ENCODE data around the gene SLC6A14. TPM values are rescaled to one million over a fixed set of nuclear protein-coding genes. Genes with fewer than 3 reads are reported as not detected.

SLC6A14 gene, protein sequence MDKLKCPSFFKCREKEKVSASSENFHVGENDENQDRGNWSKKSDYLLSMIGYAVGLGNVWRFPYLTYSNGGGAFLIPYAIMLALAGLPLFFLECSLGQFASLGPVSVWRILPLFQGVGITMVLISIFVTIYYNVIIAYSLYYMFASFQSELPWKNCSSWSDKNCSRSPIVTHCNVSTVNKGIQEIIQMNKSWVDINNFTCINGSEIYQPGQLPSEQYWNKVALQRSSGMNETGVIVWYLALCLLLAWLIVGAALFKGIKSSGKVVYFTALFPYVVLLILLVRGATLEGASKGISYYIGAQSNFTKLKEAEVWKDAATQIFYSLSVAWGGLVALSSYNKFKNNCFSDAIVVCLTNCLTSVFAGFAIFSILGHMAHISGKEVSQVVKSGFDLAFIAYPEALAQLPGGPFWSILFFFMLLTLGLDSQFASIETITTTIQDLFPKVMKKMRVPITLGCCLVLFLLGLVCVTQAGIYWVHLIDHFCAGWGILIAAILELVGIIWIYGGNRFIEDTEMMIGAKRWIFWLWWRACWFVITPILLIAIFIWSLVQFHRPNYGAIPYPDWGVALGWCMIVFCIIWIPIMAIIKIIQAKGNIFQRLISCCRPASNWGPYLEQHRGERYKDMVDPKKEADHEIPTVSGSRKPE
- not detected for polyA plus RNA-seq (2013, experiment 1 of 2; ENCODE audit: insufficient read length)
- not detected for polyA plus RNA-seq (2013, experiment 2 of 2; ENCODE audit: insufficient read length)

- no peak for DNase-seq
These were observed at the start of gene SLC6A14 for GRCh38 chrX:116436358-116436816. TSS of gene SLC6A14 (plus strand) at chrX:116436606. CDS start at chrX:116436710, 104 bp downstream.

DNA sequence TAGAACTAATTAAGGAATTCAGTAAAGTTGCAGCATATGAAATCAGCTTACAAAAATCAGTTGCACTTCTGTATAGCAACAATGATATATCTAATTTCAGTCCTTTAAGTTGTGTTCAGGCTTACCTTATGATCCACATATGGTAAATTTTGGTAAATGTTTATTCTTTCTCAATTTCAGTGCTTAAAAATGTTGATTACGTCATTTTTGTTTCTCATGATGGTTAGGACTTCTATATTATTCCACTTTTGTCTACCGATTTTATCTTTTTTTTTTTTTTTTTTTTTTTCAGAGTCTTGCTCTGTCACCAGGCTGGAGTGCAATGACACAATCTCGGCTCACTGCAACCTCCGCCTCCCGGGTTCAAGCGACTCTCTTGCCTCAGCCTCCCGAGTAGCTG is 40.7 kb upstream of the SLC6A14 start:
- no peak for DNase-seq

DNA sequence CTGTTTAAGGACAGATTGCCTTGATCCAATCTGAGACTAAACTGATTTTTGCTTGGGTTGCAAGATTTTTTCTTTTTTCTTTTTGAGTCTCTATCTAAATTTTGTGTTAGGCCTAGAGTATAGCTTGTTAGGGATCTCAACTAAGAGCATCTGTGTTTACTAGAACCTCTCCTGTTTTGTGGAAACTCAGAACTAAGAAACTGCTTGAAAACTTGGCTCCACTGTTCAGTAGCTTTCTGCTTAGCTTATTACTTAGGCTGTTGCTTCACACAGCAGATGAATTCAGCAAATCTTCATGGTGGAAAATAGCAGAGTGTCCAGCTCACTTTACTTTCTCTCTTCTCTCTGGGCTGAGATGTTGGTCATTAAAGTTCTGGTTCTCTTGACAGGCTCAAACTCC is 36.7 kb upstream of the SLC6A14 start:
- DNase-seq = no peak

DNA sequence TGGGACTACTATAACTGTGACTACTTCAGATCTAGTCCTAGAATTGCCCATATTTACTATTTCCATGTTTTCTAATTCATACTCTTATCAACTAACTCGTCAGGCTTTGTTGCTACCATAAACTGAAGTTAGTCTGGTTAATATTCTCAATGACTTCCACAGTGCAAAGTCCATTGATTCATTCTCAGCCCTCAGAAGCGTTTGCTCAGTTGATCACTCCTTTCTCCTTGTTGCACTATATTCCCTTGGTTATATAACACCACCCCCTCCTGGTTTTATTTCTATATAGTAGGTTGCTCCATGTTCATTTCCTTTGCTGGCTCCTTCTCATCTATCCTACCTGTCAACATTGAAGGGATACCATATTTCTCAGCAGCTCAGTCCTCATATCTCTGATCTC is 27.2 kb upstream of the SLC6A14 start:
- no peak for DNase-seq

- no peak for DNase-seq
These were observed 23.1 kb upstream of the SLC6A14 start for GRCh38 chrX:116413273-116413672.

- DNase-seq = no peak
These were observed 19.2 kb upstream of the SLC6A14 start for GRCh38 chrX:116417214-116417613.

DNA sequence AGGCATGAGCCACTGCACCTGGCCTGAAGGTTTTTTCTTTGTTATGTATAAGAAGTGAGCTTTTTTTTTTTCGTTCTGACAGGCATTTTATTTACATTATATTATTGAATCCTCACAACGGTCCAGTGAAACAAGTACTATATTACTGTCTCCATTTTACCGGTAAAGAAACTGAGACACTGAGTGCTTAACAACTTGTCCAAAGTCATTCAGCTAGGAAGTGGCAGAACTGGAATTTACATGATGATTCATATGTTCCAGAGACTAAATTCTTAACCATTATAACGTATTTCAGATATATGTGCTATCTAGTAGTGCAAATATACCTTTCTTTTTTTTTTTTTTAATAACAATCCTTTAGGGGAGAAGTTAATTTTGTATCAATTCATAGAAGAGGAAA is 18.4 kb upstream of the SLC6A14 start:
- no peak for DNase-seq

- no peak for DNase-seq
These were observed 8.4 kb upstream of the SLC6A14 start for GRCh38 chrX:116427978-116428377.

DNA sequence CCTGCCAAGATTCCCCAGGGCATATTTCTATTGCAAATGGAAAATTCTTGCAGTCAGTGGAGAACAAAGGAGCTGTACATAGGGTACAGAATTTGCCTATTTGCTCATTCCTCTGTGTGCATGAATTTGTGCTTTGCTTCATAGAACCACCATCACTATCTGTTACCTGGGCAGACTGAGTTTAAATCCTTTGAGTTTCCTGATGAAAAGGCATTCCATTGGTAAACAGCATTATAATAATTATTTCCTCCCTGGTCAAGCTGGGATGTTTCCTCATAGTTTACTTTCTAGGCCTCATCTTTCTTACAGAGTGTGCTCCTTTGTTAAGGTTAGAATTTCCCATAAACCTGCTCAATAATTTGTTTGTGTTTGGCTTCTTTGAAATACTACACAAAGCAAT is 809 bp upstream of the SLC6A14 start:
- no peak for DNase-seq

DNA sequence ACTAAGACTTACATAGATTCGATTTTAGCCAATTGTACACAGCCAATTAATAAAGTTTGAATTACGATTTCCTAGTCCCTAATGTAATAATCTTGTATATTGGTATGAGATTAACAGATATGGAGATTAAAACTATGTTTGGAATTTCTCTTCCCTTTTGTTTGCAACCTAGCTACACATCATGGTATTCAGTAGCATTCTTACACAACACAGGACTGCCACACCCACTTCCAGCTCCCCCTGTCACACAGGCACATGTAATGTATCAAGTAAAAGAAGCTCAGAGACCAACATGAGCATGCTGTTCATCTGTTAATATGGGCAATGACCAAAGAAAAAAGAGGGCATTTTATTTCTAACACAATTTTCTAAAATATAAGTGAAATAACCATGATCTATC is 12.8 kb downstream of the SLC6A14 start:
- DNase-seq = no peak

- no peak for DNase-seq
These were observed 26.4 kb downstream of the SLC6A14 start, which contains the start of gene CT83 for GRCh38 chrX:116462822-116463221. TSS of gene CT83 (minus strand) at chrX:116462976. CDS start at chrX:116462856, 120 bp downstream.

GRCh38 chrX:116480059-116480458 is 43.7 kb downstream of the SLC6A14 start:
- DNase-seq = no peak

- no peak for DNase-seq
These were observed 53.7 kb downstream of the SLC6A14 start for GRCh38 chrX:116490104-116490503.

DNA sequence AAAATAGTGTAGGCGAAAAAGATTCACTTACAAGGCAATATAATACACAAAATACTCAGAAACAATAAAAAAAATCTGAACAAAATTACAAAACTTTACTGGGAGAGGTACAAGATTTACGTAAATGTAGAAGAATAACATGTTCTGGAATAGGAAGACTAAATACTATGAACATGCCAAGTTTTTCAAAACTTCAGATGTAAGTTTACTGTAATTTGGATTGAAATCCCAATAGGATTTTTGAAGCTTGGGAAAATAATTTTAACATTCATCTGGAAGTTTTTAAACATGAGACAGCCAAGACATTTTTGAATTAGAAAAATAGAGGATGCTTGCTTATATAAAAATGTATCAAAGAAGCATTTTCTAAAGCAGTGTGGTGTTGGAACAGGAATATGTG is 56.9 kb downstream of the SLC6A14 start:
- DNase-seq = no peak

GRCh38 chrX:116499780-116500179 is 63.4 kb downstream of the SLC6A14 start:
- peak; percentile 0 for DNase-seq
